Measurements from ENCODE around the gene CFAP157. TPM values are rescaled to one million over a fixed set of nuclear protein-coding genes. Genes with fewer than 3 reads are reported as not detected.

The CFAP157 gene
- total and polyA plus RNA-seq, 2 of the 13 experiments (the other 11 are each of a cell fraction or from before 2014, with no cell fraction given) = 0.07 TPM; not detected in 1

GRCh38 chr9:127715470-127716337 lies 8.9 kb downstream of the CFAP157 start, which contains the start of the genes PTRH1 and TTC16:
PTRH1 (minus strand) TSS chr9:127715663; CDS start chr9:127715639, 24 bp downstream.
TTC16 (plus strand) TSS chr9:127716079; CDS start chr9:127716146, 67 bp downstream.
- peak; percentile 34 for FAIRE-seq
- BruUV-seq (replicated peaks) = TSS peak; percentile 57
- TF ChIP-seq HDAC6 (IDR thresholded peaks at IDR 0.05; ENCODE audit: low read depth, low read length) (no peak), ZNF672 (CRISPR knock-in tag; IDR thresholded peaks at IDR 0.05) (no peak), HOXA7 (CRISPR knock-in tag; IDR thresholded peaks at IDR 0.05) (no peak), ZNF142 (CRISPR knock-in tag; IDR thresholded peaks at IDR 0.05) (no peak), ZNF816 (CRISPR knock-in tag; IDR thresholded peaks at IDR 0.05; ENCODE audit: borderline replicate concordance) (no peak), TRIM24 (CRISPR knock-in tag; IDR thresholded peaks at IDR 0.05) (no peak), ZNF430 (CRISPR knock-in tag; IDR thresholded peaks at IDR 0.05) (no peak; the same call in 1 of the 2 replicates), ATF2 (CRISPR knock-in tag; IDR thresholded peaks at IDR 0.05) (peak; percentile 83), ZSCAN21 (CRISPR knock-in tag; IDR thresholded peaks at IDR 0.05; ENCODE audit: borderline replicate concordance) (no peak), MYC (CRISPR knock-in tag; IDR thresholded peaks at IDR 0.05; ENCODE audit: borderline replicate concordance) (peak; percentile 62), ZXDC (CRISPR knock-in tag; IDR thresholded peaks at IDR 0.05) (0 out of 2 replicates have a peak, but pooled peaks have one; percentile 49)

More at GRCh38 chr9:127715470-127716337, 8.9 kb downstream of the CFAP157 start, which contains the start of the genes PTRH1 and TTC16:
- Histone ChIP-seq H3K27me3 (ENCODE audit: control insufficient read depth in 1 of 2, insufficient read depth in 2 of 2, low read length in 2 of 2) (peaks cover 0 to 6% of the 10 kb centered on the region in 2 experiments; a peak in 2 of 5 replicates), H3K4me1 (ENCODE audit: insufficient read depth, low read length) (peaks cover 38% of the 10 kb centered on the region), H3K9me3 (ENCODE audit: low read length) (no peaks in the 10 kb centered on the region), H3K79me2 (ENCODE audit: insufficient read depth, low read length) (no peaks in the 10 kb centered on the region), H4K20me1 (ENCODE audit: insufficient read depth, low read length) (no peaks in the 10 kb centered on the region; the same call in 1 of the 2 replicates), H3K4me2 (ENCODE audit: low read depth, low read length) (peak within 1 kb of the TSS; percentile 97), H3K9ac (ENCODE audit: insufficient read depth, low read depth, low read length) (peak within 1 kb of the TSS; percentile 55), H3K4me3 (replicated peaks in 1 of 3; ENCODE audit: insufficient read depth in 1 of 3, low read depth in 2 of 3, low read length in 3 of 3) (peak within 1 kb of the TSS; percentile 77 to 90 (median 82)), H3K36me3 (replicated peaks in 1 of 2; ENCODE audit: control insufficient read depth in 1 of 2, insufficient read depth in 2 of 2, low read length in 2 of 2) (no peaks in the 10 kb centered on the region), H2AFZ (ENCODE audit: low read length) (peak within 1 kb of the TSS; percentile 61), H3K27ac (ENCODE audit: extremely low read length, insufficient read depth, low read length) (peak within 1 kb of the TSS; percentile 19)
- POLR2A ChIA-PET = interaction anchor here (0.8 to 2.4 kb wide), 7 partner anchors 9 to 108 kb away, joined by 3 to 11 read pairs (median 4); partner anchors contain the start of genes CFAP157 and TOR2A
- CTCF ChIA-PET (ENCODE audit: low intra/inter-chr PET ratio, low total read pairs) = no interaction called here
- DNase-seq (ENCODE audit: low spot score) (peak; percentile 89), ATAC-seq (peak; percentile 91)
- 9% methylated on average over 28 of the region's 65 CpGs for WGBS (ENCODE audit: low lambda C conversion rate)
- in situ Hi-C loops (cut with HindIII; ENCODE audit: extremely low pct_ligation_motif_present, low pct_unique_long_range_greater_than_20kb) (no loop called here), intact Hi-C loops (cut with micrococcal nuclease; ENCODE audit: unreplicated experiment) (no loop called here)
